Dedifferentiated amniotic fluid mesenchymal stem cell (primary cell): ENCODE data around the gene ITPR1.

Source experiments
- DNase-seq: peaks from one replicate; pipeline ENCODE4 v3.0.0-alpha.2; 2016; ENCODE audit errors: extremely low spot score

Gene ITPR1

DNA sequence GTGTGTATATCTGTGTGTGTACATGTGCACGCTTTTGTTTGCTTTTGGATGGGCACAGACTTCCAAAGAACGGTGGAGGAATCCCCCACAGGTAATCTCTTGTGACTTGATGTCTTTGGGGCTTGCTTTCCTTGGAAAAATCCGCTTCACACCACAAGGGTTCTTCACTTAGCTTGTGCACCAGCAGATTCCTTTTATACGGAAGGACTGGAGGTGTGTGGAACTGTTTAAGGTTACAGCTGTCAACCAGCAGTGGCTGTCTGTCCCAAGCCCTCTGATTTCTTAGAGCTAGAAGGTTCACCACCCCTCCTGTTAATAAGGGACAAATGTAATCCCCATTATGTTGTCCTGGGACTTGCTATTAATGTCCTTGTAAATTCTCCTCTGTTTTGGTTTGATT is 193.5 kb downstream of the ITPR1 start:
- DNase-seq = no peak

DNA sequence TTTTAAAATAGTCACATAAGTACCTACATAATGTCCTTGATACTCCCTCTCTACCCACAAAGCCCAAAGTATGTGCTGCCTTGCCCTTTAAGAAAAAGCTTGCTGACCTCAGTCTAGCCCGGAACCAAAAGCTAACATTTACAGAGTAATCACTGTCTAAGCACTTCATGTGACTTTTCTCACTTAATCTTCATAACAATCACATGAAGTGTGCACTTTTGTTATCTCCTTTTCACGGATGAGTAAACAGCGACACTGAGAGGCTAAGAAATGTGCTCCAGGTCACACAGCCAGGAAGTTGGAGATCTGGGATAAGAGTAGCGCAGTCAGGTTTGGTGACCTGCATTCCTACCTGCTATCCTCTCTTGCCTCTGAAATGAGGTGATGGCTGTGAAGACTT is 194.0 kb downstream of the ITPR1 start:
- DNase-seq = no peak

DNA sequence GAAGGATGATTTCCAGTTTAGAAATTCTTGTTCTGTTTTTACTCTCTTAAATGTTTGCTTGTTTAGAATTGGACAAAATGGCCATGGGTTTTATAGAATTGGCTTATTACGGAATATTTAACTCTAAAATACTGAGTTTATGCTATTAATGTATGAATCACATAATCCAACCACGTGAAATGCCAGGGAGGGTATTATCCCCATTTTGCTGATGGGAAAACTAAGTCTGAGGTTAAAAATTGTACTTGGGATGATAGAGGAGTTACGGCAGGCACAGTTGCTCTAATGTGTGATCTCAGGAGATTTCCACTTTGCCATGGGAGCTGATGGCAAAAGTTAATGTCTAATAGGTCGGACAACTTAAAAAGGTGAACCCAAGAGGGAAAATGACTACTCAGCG is 194.4 kb downstream of the ITPR1 start:
- DNase-seq = no peak

GRCh38 chr3:4688411-4688810 is 195.3 kb downstream of the ITPR1 start:
- DNase-seq = no peak

- no peak for DNase-seq
These were observed 195.9 kb downstream of the ITPR1 start for GRCh38 chr3:4689021-4689420.

GRCh38 chr3:4690277-4690676 is 197.1 kb downstream of the ITPR1 start:
- no peak for DNase-seq

- DNase-seq = no peak
These were observed 200.5 kb downstream of the ITPR1 start for GRCh38 chr3:4693620-4694019.

DNA sequence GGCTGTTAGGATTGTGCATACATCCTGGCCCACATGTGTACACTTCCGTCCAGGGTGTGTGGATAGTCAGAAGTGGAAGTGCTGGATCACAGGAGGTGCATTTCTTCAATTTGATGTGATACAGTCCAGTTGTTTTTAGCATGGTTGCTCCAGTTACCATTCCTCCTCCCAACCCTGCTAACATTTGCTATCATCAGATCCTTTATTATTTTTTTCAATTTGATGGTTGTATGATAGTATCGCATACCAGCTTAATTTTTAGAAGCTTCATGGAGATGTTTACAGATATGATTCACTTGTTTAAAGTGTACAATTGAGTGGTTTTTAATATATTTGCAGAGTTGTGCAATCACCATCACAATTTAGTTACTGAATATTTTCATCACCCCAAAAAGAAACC is 202.7 kb downstream of the ITPR1 start:
- DNase-seq = no peak

DNA sequence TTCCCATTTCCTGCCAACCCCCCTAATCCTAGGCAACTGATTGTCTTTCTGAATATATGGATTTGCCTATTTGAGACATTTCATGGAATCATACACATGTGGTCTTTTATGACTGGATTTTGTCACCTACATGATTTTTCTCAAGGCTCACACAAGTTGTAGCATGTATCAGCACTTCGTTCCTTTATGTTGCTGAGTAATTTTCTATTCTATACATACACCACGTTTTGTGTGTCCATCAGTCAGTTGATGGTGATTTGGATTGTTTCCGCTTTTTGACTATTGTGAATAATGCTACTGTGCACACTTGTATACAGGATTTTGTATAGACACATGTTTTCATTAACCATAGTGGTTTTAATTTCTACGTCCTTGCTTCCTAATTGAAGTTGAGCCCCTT is 203.1 kb downstream of the ITPR1 start:
- DNase-seq = no peak

- no peak for DNase-seq
These were observed 205.1 kb downstream of the ITPR1 start for GRCh38 chr3:4698125-4698821.

- DNase-seq = no peak
These were observed 209.9 kb downstream of the ITPR1 start for GRCh38 chr3:4703054-4703480.

GRCh38 chr3:4704552-4704951 is 211.4 kb downstream of the ITPR1 start:
- DNase-seq = no peak

GRCh38 chr3:4707324-4707723 is 214.2 kb downstream of the ITPR1 start:
- DNase-seq = no peak

- no peak for DNase-seq
These were observed 215.1 kb downstream of the ITPR1 start for GRCh38 chr3:4708230-4708629.

DNA sequence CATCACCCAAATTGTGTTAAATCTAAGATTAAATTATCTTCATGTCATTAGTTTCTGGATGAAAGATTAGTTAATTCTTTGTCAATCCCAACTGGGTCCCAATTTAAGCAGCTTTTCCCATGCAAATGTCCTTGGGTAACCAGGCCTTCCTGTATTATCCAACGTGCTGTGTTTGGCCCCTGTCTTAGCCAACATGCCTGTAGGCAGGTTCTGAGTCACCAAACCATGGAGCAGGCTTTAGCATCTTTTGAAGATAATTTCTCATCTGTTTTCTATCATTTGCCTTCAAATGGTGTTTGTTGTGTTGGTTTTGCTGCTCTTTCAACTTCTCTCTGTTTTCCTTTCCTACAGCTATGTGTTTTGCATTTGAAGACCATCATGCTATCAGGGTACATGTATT is 216.2 kb downstream of the ITPR1 start:
- no peak for DNase-seq

- no peak for DNase-seq
These were observed 217.0 kb downstream of the ITPR1 start for GRCh38 chr3:4710191-4710590.

DNA sequence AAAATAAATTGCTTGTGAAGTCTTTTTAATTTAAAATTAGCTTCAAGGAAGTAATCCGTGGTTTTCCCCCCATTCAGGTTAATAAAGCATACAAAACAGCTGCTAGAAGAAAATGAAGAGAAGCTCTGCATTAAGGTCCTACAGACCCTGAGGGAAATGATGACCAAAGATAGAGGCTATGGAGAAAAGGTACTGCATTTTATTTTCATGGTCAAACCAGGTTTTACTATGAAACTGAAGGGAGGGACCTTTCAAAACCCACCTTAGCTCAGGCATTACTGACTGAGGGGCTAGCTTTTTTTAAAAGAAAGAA is 218.5 kb downstream of the ITPR1 start:
- DNase-seq = no peak

- no peak for DNase-seq
These were observed 219.0 kb downstream of the ITPR1 start for GRCh38 chr3:4712109-4712508.

GRCh38 chr3:4714045-4714444 is 220.9 kb downstream of the ITPR1 start:
- DNase-seq = no peak

- DNase-seq = no peak
These were observed 223.1 kb downstream of the ITPR1 start for GRCh38 chr3:4716266-4716665.

- peak; percentile 60 for DNase-seq
These were observed 223.7 kb downstream of the ITPR1 start for GRCh38 chr3:4716706-4717362.

DNA sequence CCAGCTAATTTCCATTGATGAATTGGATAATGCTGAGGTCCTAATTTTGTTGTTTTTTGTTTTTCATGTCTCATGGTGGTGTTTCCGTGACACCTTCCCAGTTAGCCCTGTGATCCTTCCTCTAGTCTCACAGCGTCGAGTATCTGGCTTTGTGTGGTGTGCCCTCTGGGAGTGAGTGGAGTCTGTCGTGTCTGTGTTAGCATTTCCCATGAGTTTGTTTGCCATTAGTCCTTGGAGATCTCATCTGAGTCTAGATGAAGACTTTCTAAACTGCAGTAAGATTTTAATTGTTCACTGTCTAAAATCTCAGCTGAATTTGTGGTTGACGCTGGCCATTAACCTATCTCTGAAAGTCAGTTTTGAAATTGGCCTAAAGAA is 224.2 kb downstream of the ITPR1 start:
- no peak for DNase-seq

DNA sequence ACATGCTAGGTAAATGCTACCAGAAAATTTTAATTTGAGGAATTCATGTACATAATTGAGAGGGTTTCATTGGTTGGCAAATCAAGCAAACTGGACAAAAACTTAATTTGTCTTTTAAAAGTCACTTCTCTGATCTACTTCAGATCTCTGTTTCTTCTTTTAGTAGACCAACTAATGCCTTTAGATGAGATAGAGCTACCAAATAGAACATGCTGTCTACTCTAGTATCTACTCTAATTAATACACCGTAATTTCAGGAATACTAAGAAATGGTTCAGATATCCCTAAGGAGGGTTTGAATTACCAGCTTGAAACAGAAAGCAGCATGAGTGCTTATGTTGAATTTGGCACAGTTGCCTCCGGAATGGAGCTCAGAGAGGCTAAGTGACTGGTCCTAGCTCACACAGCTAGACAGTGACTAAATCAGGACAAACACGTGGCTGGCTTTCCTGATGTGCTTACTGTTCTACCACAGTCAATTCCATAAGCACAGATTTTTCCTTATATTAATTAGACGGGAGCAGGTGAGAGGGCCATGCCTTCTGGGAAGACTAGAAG is 225.1 kb downstream of the ITPR1 start:
- no peak for DNase-seq

- DNase-seq = no peak
These were observed 225.9 kb downstream of the ITPR1 start for GRCh38 chr3:4719046-4719501.
